COLO668 (cell line): ENCODE results near the gene CLDN4.
A peak's percentile ranks its signal among the peaks of the same experiment; 100 is the strongest.
"Not testable (repeated sequence)": the region's sequence is repeated elsewhere in the genome, so short reads cannot be mapped to it uniquely, and the experiment has no call there.

Source experiments
- DNase-seq: peaks from one replicate; lab custom pipeline; 2025; ENCODE audit not compliant: unreplicated experiment; lab: John Stamatoyannopoulos, UW

Gene CLDN4

DNA sequence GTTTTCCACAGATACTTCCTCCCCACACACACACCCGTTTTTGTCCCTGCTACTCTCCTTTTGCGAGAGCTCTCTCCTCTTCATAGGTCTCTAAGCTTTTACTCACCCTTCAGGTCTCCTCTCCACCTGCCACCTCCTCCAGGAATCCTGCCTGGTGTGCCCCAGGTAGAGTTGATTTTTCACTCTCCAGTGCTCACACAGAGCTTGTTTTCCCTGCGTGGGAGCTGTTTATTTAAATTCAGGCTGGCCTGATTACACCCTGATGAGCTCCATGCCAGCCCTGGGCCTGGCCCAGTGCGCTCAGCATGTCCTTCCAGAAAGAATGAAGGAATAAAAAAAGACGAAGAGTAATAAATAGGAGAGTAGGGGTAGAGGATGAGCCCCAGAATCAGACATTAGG is 7.5 kb upstream of the CLDN4 start:
- DNase-seq: no peak

DNA sequence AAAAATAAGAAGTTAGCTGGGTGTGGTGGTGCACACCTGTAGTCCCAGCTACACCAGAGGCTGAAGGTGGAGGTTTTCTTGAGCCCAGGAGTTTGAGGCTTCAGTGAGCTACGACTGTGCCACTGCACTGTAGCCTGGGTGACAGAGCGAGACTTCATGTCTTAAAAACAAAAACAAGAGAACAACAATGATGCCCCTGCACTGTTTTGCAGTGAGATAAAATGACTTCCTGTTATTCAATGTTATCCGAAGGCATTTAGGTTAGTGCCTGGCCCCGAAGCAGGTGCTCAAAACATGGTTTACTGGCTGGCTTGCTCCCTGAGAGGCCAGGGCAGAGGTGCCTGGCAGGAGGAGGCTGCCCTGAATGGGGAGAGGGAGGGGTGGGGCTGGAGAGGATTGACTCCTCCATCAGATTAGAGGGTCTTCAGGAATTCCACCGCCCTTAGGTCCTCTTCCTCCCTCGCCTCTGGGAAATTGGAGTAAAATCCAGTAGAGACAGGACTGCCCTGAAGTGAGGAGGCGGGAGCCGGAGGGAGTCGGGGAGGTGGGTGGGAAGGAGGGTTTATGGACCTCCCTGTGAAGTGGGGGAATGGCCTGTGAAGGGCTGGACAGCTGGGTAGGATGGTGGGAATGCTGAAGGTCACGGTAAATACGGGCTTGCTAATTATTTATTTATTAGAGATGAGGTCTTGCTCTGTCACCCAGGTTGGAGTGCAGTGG is 6.8 kb upstream of the CLDN4 start:
- DNase-seq: peak; percentile 13

DNA sequence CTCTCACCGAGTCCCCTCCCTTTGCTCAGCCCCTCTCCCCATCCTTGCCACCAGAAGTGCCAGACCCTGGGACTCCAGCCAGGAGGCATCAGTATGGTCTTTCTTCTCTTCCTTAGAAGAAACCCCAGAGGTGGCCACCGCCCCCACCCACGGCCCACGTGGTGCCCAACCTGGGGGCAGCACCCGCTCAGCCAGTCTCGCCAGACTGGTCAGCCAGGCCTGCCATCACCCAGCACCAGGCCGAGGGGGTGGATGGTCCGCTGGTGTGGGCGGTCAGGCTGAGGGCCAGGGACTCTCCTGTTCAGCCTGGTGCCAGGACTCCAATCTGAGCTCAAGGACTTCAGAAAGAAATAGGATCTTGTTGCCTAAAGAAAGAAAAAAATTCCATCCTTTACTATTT is 5.8 kb upstream of the CLDN4 start:
- no peak for DNase-seq

DNA sequence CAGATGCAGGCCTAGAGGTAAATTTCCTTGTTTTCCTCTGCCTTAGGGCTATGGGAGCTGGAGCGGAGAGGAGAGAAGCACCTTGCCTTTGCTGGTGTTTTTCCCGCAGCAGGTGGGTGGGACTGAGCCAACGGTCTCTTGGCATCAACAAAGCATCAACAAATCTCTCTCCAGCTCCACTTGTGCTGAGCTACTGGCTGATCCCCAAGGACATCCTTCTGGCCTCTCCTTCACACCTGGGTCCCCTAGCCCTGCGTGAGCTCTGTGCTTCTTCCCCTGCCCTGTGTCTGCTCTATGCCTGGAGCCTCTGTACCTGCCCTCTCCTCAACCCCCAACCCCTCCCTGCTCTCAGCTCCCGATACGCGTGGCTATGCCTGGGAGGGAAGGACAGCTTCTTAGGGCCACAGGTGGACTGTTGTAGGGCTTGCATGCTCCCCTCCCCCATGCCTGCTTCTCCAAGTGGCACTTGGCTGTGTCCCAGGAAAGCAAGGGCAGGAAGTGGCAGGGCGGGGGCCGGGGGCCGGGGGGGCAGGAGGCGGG is 3.2 kb upstream of the CLDN4 start:
- DNase-seq: peak; percentile 95

DNA sequence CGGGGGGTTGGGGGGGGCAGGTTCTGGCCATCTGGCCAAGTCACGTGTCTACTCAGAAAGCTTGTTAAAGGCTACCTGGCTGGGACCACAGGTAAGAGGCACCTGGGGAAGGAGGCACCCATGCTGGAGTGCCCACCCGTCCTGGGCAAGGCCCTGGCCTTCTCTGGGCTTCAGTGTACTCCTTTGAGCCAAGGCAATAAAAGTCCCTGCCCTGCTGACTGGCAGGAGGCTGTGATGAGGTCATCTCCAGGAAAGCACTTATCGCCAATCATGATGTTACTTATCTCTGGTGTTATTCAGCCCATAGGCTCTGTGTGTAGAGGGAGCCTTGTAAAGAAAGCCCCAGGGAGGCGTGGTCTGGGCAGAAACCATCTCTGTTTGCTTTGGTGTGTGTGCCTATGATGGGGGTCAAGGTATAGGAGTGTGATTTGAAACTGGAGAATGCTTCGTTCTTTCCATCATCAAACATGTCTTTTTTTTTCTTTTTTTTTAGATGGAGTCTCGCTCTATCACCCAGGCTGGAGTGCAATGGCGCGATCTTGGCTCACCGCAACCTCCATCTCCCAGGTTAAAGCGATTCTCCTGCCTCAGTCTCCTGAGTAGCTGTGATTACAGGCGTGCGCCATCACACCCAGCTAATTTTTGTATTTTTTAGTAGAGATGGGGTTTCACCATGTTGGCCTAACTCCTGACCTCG is 2.5 kb upstream of the CLDN4 start:
- DNase-seq: peak; percentile 95

DNA sequence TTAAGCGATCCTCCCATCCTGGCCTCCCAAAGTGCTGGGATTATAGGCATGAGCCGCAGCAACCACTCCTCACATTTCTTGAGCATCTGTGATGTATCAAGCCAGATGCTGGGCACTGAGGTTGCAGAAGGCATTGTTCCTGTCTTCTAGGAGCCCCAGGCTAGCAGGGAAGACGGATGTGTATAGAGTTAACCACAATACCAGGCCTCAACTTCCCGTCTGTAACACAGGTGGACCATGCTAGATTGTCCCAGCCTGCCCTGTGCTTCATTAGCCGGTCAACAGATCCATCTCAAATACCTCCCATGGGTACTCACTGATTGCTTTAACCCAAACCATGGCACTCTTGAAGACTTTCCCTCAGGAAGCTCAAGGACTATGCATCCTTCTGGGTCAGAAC is 1.8 kb upstream of the CLDN4 start:
- no peak for DNase-seq

DNA sequence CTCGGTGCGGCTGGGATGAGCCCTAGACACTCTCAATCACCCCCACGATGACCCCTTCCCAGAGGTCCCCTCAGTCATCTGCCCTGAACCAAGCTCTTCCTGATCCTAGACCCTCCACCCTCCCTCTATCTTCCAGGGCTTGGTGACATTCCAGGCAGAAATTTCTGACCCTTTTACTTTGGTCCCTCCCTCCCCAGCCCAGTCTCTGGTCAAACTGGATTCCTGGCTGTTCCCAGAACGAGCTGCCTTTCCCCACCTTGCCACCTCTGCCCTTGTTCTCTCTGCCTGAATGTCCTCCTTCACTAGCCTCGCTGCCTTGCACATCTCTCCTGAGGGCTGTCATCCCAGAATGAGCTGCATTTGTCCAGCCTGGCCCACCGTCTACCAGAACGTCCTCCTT is 1.3 kb upstream of the CLDN4 start:
- peak; percentile 48 for DNase-seq

DNA sequence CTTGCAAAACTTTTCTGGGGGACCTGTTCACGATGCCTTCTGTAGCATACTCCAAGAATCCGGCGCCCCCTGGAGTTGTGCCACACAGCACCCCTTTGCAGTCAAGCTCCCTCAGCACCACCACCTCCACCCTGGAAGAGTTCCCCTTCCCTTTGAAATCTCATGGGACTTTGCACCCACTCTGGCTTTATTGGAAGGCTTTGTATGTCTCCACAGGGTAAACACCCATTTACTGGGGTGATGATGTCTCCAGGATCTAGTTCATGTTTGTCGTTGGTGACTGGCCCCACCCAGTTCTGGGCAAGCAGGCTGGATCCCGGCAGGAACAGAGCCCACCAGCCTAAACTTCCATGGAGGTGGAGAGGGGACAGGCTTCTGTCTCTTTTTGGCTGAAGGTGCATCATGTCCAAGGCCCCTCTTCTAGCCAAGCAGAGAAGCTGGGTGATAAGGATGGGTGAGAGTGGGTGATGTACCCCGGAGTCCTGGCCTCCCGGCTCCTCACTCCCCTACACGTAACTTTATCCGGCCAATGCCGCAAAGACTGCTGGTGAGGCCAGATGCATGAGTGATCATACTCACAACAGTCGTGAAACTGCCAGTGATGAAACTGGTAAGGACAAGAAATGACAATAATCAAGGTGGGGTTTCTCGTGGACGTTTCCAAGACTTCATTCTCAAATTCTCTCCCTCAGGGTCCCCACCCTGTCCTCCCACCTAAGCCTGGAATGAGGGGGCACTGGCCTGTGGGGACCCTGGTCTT is 695 bp upstream of the CLDN4 start:
- DNase-seq: peak; percentile 74

DNA sequence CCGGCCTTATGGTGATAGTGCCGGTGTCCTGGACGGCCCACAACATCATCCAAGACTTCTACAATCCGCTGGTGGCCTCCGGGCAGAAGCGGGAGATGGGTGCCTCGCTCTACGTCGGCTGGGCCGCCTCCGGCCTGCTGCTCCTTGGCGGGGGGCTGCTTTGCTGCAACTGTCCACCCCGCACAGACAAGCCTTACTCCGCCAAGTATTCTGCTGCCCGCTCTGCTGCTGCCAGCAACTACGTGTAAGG is 713 bp downstream of the CLDN4 start:
- no peak for DNase-seq

DNA sequence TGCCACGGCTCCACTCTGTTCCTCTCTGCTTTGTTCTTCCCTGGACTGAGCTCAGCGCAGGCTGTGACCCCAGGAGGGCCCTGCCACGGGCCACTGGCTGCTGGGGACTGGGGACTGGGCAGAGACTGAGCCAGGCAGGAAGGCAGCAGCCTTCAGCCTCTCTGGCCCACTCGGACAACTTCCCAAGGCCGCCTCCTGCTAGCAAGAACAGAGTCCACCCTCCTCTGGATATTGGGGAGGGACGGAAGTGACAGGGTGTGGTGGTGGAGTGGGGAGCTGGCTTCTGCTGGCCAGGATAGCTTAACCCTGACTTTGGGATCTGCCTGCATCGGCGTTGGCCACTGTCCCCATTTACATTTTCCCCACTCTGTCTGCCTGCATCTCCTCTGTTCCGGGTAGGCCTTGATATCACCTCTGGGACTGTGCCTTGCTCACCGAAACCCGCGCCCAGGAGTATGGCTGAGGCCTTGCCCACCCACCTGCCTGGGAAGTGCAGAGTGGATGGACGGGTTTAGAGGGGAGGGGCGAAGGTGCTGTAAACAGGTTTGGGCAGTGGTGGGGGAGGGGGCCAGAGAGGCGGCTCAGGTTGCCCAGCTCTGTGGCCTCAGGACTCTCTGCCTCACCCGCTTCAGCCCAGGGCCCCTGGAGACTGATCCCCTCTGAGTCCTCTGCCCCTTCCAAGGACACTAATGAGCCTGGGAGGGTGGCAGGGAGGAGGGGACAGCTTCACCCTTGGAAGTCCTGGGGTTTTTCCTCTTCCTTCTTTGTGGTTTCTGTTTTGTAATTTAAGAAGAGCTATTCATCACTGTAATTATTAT is 1.2 kb downstream of the CLDN4 start:
- peak; percentile 96 for DNase-seq

DNA sequence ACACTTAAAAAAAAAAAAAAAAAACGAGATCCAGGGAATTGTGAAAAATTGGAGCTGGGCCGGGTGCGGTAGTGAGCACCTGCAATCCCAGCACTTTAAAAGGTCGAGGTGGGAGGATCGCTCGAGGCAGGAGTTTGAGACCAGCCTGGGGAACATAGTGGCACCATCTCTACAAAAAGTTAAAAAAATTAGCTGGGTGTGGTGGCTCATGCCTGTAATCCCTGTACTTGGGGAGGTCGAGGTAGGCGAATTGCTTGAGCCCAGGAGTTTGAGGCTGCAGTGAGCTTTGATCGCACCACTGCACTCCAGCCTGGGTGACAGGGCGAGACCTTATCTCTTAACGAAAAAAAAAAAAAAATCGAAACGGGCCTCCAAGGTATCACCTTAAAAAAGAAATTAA is 2.0 kb downstream of the CLDN4 start:
- peak; percentile 27 for DNase-seq

DNA sequence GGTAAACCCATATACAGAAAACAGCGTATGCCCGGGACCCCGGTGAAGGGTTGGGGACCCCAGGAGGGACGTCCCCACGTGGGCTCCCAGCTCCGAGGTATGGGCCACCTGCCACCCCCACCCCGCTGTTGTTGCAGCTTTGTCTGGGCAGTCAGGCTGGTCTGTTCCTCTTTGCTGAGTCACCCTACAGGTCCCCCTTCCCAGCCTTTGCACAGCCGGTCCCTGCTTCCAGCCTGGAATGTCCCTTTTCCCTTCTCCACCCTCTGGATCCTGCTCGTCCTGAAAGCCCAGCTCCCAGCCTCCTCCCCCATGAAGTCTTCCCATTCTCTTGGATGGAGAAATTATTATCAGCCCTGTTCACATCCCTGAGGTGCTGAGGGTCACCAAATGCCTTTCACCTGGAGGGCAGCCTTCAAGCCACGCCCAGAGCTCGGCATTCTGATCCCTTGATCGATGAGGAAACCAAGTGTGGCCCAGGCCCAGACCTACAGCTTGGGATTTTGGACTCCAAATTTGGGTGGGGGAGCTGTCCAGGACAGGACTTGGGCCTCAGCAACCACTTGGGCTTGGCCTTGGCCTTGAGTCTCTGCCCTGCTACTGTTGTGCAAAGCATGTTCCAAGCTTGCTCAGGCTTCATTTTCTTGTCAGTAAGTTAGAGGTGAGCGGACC is 2.6 kb downstream of the CLDN4 start:
- peak; percentile 80 for DNase-seq

DNA sequence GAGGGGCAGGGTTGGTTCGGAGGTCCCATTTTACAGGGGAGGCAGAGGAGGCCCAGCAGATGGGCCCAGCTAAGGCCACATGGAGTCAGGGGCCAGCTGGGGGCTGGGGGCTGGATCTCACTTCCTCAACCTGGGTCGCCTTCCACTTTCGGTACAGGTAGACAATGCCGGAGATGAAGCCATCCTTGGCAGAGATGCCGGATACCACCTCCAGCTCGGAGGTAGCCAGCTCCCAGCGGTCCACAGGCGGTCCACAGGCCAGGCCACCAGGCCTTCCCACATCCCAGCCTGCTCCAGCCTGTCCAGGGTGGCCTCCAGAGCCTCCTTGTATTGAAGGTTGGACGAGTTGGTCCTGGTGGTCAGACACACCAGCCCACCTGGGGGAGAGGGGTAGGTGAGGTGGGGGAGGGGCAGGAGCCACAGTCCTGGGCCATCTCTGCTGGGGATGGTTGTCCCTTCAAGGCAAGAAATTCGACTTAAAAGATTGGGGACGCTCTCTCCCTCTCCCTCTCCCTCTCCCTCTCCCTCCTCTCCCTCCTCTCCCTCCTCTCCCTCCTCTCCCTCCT is 3.9 kb downstream of the CLDN4 start:
- no peak for DNase-seq

DNA sequence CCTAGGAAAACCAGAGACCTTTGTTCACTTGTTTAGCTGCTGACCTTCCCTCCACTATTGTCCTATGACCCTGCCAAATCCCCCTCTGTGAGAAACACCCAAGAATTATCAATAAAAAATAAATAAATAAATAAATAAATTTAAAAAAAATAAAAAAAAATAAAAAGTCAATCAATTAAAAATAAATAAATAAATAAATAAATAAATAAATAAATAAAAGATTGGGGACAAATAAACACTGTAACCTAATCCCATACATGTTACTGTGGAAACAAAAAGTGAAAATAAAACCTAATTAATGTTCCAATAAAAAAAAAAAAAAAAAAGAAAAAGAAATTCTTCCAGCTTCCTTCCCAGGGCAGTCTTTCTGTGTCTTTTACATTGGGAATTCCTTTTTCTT is 6.4 kb downstream of the CLDN4 start:
- DNase-seq: not testable (repeated sequence)

DNA sequence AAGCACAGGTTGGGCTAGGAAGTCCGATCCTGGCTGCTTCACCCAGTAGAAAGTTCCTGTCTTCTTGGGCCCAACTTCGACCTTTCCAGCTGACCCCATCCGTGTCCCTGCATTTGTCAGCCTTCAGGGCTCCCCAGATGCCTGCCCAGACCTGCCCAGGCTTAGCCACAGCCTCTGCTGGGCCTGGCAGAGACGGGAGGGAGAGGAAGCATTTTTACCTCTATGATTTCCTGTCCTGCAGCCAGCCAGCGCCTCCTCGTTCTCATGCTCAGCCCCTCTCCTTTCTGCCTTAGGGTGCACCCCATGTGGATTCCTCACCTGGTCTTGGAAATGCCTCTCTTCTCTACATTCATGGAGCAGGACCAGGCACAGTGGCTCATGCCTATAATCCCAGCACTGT is 7.8 kb downstream of the CLDN4 start:
- peak; percentile 8 for DNase-seq

DNA sequence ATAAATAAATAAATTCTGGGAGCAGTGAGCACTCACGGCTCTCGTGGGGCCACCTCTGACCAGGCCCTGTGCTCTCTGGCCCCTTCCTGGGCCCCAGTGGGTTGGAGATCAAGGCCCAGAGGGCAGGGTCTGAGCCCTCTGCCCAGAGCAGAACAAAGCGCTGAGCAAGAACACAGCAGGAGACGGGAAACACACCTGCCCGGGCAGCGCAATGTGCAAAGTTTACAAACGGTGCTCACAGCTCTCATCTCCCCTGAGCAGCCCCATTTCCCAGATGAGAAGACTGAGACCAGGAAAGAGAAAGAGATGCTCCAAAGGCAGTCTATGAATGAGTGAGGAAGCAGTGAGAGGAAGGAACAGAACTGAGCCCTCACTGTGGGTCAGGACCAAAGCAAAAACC is 8.5 kb downstream of the CLDN4 start:
- DNase-seq: no peak

DNA sequence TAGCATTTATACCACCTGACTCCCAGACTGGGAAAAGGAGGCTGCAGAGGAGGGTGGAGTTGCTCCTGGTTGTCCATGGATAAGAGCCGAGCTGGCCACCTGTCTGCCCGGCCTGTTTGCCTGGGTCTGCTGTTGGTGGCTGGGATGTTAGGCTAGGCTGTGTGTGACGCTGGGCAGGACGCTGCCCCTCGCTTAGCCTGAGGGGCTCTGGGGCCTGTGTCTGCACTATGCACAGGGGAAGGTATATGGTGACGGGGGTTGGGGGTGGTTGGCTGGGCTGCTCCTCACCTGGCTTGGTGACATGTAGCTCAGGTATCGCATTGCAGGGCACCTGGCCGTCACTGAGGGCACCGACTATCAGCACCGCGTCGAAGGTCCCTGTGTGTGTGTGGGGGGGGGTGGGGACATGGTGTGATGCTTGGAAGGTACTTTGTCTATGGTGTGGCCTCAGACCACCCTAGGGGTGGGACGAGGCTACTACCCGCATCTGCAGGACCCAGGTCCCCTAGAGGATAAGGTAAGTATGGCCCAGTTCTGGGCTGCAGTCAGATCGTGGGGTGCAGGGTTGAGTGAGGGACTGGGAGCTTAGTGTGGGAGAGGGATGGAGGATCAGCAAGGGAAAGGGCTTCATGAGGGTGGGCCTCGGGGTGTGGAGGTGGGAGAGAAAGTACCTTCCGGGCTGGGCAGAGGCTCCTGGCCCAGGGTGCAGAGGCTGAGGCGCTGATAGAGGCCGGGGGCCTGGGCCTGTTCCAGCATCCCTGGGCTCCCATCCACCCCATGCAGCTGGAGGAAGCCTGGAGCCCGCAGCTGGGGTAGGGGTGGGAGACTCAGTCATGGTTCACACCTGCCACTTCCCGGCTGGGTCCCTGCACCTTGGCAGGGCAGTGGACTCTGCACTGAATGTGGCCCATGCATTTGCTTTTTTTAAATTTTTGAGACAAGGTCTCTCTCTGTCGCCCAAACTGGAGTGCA is 9.2 kb downstream of the CLDN4 start:
- peak; percentile 59 for DNase-seq

DNA sequence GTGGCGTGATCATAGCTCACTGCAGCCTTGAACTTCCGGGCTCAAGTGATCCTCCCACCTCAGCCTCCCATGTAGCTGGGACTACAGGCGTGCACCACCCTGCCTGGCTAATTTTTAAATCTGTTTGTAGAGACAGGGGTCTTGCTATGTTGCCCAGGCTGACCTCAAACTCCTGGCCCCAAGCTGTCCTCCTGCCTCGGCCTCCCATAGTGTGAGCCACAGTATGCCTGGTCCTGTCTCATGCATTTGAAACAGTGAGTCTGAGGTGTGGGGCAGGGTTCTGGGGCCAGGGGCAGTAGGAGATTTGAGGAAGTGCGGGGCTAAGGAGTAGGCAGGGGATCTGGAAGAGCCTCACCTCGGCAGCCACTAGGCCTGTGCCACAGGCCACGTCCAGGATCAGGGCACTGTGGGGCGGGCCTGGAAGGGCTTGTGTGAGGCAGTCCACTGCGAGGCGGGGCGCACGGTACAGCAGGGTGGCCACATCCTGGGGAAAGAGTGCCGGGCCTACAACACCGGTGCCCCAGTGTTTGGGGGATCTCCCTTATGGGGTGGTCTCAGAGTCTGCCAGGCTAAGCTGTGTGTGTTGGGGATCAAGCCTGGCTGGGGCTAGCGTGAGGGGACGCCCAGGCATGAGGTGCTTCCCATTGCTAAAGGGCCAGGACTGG is 10.1 kb downstream of the CLDN4 start:
- no peak for DNase-seq

DNA sequence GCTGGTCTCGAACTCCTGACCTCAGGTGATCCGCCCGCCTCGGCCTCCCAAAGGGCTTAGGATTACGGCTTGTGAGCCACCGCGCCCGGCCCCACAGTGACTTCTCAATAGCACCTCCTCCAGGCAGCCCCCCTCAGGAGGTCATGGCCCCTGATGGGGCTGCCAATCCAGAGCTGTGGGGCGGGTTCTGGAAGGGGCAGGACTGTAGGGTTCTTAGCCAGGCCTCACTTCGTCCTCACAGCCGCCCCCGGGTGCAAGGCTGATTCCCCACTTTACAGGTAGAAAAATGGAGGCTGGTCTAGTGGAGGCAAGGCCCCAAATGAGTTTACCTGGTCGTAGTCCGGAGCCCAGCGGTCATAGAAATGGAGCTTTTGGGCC is 10.9 kb downstream of the CLDN4 start:
- peak; percentile 30 for DNase-seq
